ENCODE data around the gene CNNM3. TPM values are rescaled to one million over a fixed set of nuclear protein-coding genes. Genes with fewer than 3 reads are reported as not detected.
"Not testable (repeated sequence)": the region's sequence is repeated elsewhere in the genome, so short reads cannot be mapped to it uniquely, and the experiment has no call there.

Gene CNNM3
- total RNA-seq, 1 donor from 2014 or later, result 5.6 TPM

DNA sequence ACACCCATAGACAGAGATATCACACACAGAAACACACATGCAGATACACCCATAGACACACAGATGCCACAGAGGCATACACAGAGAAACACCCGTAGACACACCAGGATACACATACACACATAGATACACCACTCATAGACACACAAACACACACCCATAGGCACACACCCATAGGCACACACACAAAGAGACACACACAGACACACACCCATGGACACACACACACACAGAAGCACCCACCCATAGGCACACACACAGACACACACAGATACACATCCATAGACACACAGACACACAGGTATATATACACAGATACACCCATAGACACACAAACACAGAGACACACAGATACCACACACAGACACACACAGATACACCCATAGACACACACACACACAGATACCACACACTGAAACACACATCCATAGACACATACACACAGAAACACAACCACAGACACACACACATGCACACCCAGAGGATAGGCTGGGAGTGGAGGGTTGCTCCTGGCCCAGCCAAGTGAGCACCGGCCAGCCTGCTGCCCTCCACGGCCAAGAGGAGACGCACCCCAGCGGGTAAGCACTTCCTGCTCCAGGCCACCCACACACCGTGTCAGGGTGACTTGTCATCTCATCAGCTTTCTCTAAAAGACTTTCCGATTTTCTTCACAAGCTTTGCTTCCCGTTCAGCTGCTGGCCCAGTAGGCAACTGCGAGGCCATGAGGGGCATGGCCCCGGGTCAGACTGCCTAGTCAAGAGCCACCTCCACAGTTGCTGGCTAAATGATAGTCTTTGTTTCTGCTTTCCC, 14.1 kb upstream of the CNNM3 start:
- peaks cover under 1% of the 10 kb centered on the region for H3K27me3 Mint-ChIP-seq (ENCODE audit: low read depth, unreplicated experiment)
- peak overlapping the region; percentile 33 for H3K9ac ChIP-seq (ENCODE audit: low read length)
- no peak overlapping the region for H2AFZ ChIP-seq (ENCODE audit: low read depth, low read length)
- DNase-seq (ENCODE audit: low read depth), result no peak
- H3K27me3 ChIP-seq (ENCODE audit: insufficient read depth, low read length), result no peaks in the 10 kb centered on the region
- H3K4me1 ChIP-seq (ENCODE audit: insufficient read depth, low read length), result no peaks in the 10 kb centered on the region
- H3K4me2 ChIP-seq (ENCODE audit: low read length), result no peak overlapping the region
- no peak overlapping the region for H3K27ac Mint-ChIP-seq (ENCODE audit: unreplicated experiment)
- TF ChIP-seq, protein P1, sequence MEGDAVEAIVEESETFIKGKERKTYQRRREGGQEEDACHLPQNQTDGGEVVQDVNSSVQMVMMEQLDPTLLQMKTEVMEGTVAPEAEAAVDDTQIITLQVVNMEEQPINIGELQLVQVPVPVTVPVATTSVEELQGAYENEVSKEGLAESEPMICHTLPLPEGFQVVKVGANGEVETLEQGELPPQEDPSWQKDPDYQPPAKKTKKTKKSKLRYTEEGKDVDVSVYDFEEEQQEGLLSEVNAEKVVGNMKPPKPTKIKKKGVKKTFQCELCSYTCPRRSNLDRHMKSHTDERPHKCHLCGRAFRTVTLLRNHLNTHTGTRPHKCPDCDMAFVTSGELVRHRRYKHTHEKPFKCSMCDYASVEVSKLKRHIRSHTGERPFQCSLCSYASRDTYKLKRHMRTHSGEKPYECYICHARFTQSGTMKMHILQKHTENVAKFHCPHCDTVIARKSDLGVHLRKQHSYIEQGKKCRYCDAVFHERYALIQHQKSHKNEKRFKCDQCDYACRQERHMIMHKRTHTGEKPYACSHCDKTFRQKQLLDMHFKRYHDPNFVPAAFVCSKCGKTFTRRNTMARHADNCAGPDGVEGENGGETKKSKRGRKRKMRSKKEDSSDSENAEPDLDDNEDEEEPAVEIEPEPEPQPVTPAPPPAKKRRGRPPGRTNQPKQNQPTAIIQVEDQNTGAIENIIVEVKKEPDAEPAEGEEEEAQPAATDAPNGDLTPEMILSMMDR (IDR thresholded peaks at IDR 0.05; ENCODE audit: insufficient read depth, low read depth, low read length), result no peak
- no peak for TF ChIP-seq EZH2 (IDR thresholded peaks at IDR 0.05; ENCODE audit: insufficient read depth, low read length)
- H3K9me3 ChIP-seq (ENCODE audit: insufficient read depth, low read depth, low read length), result no peaks in the 10 kb centered on the region
- H3K9me3 Mint-ChIP-seq (ENCODE audit: unreplicated experiment), result no peaks in the 10 kb centered on the region
- no peaks in the 10 kb centered on the region for H3K4me1 Mint-ChIP-seq (ENCODE audit: low read depth, unreplicated experiment)
- H3K4me3 Mint-ChIP-seq (ENCODE audit: unreplicated experiment), result no peak overlapping the region
- peaks cover 2% of the 10 kb centered on the region for H3K36me3 Mint-ChIP-seq (ENCODE audit: low read depth, unreplicated experiment)
- FAIRE-seq, result no peak
- H3K36me3 ChIP-seq (ENCODE audit: insufficient read depth, low read length), result no peaks in the 10 kb centered on the region
- H3K4me3 ChIP-seq (ENCODE audit: insufficient read depth, low read depth, low read length), result no peak overlapping the region
- H3K79me2 ChIP-seq (ENCODE audit: insufficient read depth, low read length), result no peaks in the 10 kb centered on the region
- peaks cover 7% of the 10 kb centered on the region for H4K20me1 ChIP-seq (ENCODE audit: insufficient read depth, low read length)
- H3K27ac ChIP-seq (ENCODE audit: low read depth, low read length), result no peak overlapping the region

DNA sequence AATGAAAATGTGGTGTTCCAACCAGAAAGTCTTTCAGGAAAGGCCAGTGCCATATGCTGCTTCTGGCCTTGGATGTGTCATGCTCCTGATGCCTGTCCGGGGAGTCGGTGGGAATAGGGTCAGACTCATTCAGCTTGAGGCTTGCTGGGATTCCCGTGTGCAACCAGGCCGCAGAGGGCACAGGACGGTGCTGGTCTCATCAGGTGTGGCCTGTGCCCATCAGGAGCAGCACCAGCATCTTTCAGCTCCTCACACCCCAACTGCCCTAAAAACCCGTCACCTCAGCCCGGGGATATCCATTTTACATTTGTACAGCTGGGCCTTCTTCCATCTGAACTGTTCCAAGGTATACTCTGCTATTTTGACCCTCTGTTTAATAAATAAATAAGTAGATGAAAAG, 13.3 kb upstream of the CNNM3 start:
- Mint-ChIP-seq H3K27me3 (ENCODE audit: low read depth, unreplicated experiment) (no peaks in the 10 kb centered on the region), H3K9me3 (ENCODE audit: unreplicated experiment) (no peaks in the 10 kb centered on the region), H3K36me3 (ENCODE audit: low read depth, unreplicated experiment) (peaks cover 2% of the 10 kb centered on the region), H3K27ac (ENCODE audit: unreplicated experiment) (no peak overlapping the region), H3K4me1 (ENCODE audit: low read depth, unreplicated experiment) (no peaks in the 10 kb centered on the region), H3K4me3 (ENCODE audit: unreplicated experiment) (no peak overlapping the region)
- no peak overlapping the region for H3K9ac ChIP-seq (ENCODE audit: low read length)
- TF ChIP-seq EZH2 (IDR thresholded peaks at IDR 0.05; ENCODE audit: insufficient read depth, low read length), result no peak
- TF ChIP-seq, protein P1 (IDR thresholded peaks at IDR 0.05; ENCODE audit: insufficient read depth, low read depth, low read length), result no peak
- FAIRE-seq, result no peak
- H3K4me1 ChIP-seq (ENCODE audit: insufficient read depth, low read length), result no peaks in the 10 kb centered on the region
- no peaks in the 10 kb centered on the region for H3K27me3 ChIP-seq (ENCODE audit: insufficient read depth, low read length)
- peaks cover 7% of the 10 kb centered on the region for H4K20me1 ChIP-seq (ENCODE audit: insufficient read depth, low read length)
- H3K4me3 ChIP-seq (ENCODE audit: insufficient read depth, low read depth, low read length), result no peak overlapping the region
- H3K36me3 ChIP-seq (ENCODE audit: insufficient read depth, low read length), result no peaks in the 10 kb centered on the region
- DNase-seq (ENCODE audit: low read depth), result no peak
- no peaks in the 10 kb centered on the region for H3K9me3 ChIP-seq (ENCODE audit: insufficient read depth, low read depth, low read length)
- no peak overlapping the region for H2AFZ ChIP-seq (ENCODE audit: low read depth, low read length)
- H3K27ac ChIP-seq (ENCODE audit: low read depth, low read length), result no peak overlapping the region
- no peak overlapping the region for H3K4me2 ChIP-seq (ENCODE audit: low read length)
- no peaks in the 10 kb centered on the region for H3K79me2 ChIP-seq (ENCODE audit: insufficient read depth, low read length)

DNA sequence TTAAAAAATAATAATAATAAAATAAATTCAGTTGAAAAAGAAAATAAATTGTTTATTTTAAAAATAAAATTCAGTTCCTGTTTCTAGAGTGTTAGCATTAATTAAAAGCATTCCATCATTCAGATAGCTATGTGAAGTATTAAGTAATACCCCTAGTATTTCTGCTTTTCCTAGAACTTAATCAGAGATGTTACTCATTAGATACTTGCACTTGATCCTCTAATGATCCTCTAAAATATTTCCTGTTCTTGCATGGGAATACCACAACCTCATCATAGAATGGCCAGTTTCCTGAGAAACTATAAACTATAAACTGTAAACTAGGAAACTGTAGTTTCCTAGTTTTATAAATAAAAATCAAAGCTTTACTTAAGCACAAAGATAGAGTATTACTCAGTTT, 11.1 kb upstream of the CNNM3 start:
- Mint-ChIP-seq H3K36me3 (ENCODE audit: low read depth, unreplicated experiment) (peaks cover 10% of the 10 kb centered on the region), H3K4me3 (ENCODE audit: unreplicated experiment) (no peak overlapping the region), H3K27ac (ENCODE audit: unreplicated experiment) (no peak overlapping the region), H3K4me1 (ENCODE audit: low read depth, unreplicated experiment) (no peaks in the 10 kb centered on the region), H3K27me3 (ENCODE audit: low read depth, unreplicated experiment) (no peaks in the 10 kb centered on the region), H3K9me3 (ENCODE audit: unreplicated experiment) (no peaks in the 10 kb centered on the region)
- Histone ChIP-seq H3K79me2 (ENCODE audit: insufficient read depth, low read length) (no peaks in the 10 kb centered on the region), H3K9me3 (ENCODE audit: insufficient read depth, low read depth, low read length) (no peaks in the 10 kb centered on the region), H3K4me3 (ENCODE audit: insufficient read depth, low read depth, low read length) (no peak overlapping the region), H3K4me2 (ENCODE audit: low read length) (no peak overlapping the region), H3K36me3 (ENCODE audit: insufficient read depth, low read length) (no peaks in the 10 kb centered on the region), H3K27ac (ENCODE audit: low read depth, low read length) (no peak overlapping the region), H3K27me3 (ENCODE audit: insufficient read depth, low read length) (no peaks in the 10 kb centered on the region), H3K4me1 (ENCODE audit: insufficient read depth, low read length) (no peaks in the 10 kb centered on the region), H2AFZ (ENCODE audit: low read depth, low read length) (no peak overlapping the region), H4K20me1 (ENCODE audit: insufficient read depth, low read length) (peaks cover 7% of the 10 kb centered on the region), H3K9ac (ENCODE audit: low read length) (no peak overlapping the region)
- FAIRE-seq (no peak), DNase-seq (ENCODE audit: low read depth) (no peak)
- TF ChIP-seq, protein P1 (IDR thresholded peaks at IDR 0.05; ENCODE audit: insufficient read depth, low read depth, low read length), result no peak
- TF ChIP-seq EZH2 (IDR thresholded peaks at IDR 0.05; ENCODE audit: insufficient read depth, low read length), result no peak

DNA sequence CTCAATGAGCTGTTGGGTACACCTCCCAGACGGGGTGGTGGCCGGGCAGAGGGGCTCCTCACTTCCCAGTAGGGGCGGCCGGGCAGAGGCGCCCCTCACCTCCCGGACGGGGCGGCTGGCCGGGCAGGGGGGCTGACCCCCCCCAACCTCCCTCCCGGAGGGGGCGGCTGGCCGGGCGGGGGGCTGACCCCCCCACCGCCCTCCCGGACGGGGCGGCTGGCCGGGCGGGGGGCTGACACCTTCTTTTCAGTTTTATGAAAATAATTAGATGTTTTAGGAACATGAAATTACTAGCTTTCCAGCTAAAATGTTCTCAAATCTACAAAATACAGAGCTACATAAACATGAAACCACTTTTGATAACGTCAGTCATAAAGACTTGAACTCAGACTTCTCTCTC, 10.1 kb upstream of the CNNM3 start:
- FAIRE-seq, result not testable (repeated sequence)

More for the DNA sequence above, 10.1 kb upstream of the CNNM3 start:
- not testable (repeated sequence) for H2AFZ ChIP-seq (ENCODE audit: low read depth, low read length); H3K36me3 ChIP-seq (ENCODE audit: insufficient read depth, low read length); H3K4me1 ChIP-seq (ENCODE audit: insufficient read depth, low read length); H3K27ac ChIP-seq (ENCODE audit: low read depth, low read length); H3K27ac Mint-ChIP-seq (ENCODE audit: unreplicated experiment); H3K9me3 ChIP-seq (ENCODE audit: insufficient read depth, low read depth, low read length); H3K9ac ChIP-seq (ENCODE audit: low read length); H3K27me3 Mint-ChIP-seq (ENCODE audit: low read depth, unreplicated experiment); H3K79me2 ChIP-seq (ENCODE audit: insufficient read depth, low read length); H4K20me1 ChIP-seq (ENCODE audit: insufficient read depth, low read length); H3K36me3 Mint-ChIP-seq (ENCODE audit: low read depth, unreplicated experiment); DNase-seq (ENCODE audit: low read depth); H3K4me3 Mint-ChIP-seq (ENCODE audit: unreplicated experiment); H3K4me3 ChIP-seq (ENCODE audit: insufficient read depth, low read depth, low read length); H3K4me2 ChIP-seq (ENCODE audit: low read length); H3K27me3 ChIP-seq (ENCODE audit: insufficient read depth, low read length); H3K4me1 Mint-ChIP-seq (ENCODE audit: low read depth, unreplicated experiment); H3K9me3 Mint-ChIP-seq (ENCODE audit: unreplicated experiment)

Measured in astrocyte (in vitro differentiated cells and primary cell).